ENCODE data around the gene NLRP4. TPM values are rescaled to one million over a fixed set of nuclear protein-coding genes. Genes with fewer than 3 reads are reported as not detected.
A peak's percentile ranks its signal among the peaks of the same experiment; 100 is the strongest.

The NLRP4 gene
- total and polyA plus RNA-seq, 3 experiments from 2014 or later = not detected

DNA sequence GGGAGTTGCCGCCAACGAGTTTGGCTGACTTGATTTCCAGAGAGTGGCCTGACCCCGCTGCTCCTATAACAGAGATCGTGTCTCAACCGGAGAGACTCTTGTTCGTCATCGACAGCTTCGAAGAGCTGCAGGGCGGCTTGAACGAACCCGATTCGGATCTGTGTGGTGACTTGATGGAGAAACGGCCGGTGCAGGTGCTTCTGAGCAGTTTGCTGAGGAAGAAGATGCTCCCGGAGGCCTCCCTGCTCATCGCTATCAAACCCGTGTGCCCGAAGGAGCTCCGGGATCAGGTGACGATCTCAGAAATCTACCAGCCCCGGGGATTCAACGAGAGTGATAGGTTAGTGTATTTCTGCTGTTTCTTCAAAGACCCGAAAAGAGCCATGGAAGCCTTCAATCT lies 21.6 kb downstream of the NLRP4 start:
- Histone ChIP-seq H3K36me3 (ENCODE audit: insufficient read depth, low read length) (no peaks in the 10 kb centered on the region), H3K4me1 (ENCODE audit: insufficient read depth, low read length) (no peaks in the 10 kb centered on the region), H3K27me3 (ENCODE audit: insufficient read depth, low read length, poor library complexity, severe bottlenecking) (no peaks in the 10 kb centered on the region), H3K27ac (ENCODE audit: low read depth, low read length) (no peak overlapping the region), H3K4me3 (ENCODE audit: low read length) (no peak overlapping the region), H3K9me3 (ENCODE audit: low read length) (no peaks in the 10 kb centered on the region)
- ChIA-PET POLR2A (no interaction called here), CTCF (no interaction called here)
- Mint-ChIP-seq H3K36me3 (no peaks in the 10 kb centered on the region), H3K9me3 (peaks cover 0 to 7% (median 3%) of the 10 kb centered on the region in 5 donors), H3K27ac (no peak overlapping the region), H3K4me1 (no peaks in the 10 kb centered on the region), H3K27me3 (peaks cover 2 to 5% of the 10 kb centered on the region in 2 donors), H3K4me3 (no peak overlapping the region)
- no peak for DNase-seq

DNA sequence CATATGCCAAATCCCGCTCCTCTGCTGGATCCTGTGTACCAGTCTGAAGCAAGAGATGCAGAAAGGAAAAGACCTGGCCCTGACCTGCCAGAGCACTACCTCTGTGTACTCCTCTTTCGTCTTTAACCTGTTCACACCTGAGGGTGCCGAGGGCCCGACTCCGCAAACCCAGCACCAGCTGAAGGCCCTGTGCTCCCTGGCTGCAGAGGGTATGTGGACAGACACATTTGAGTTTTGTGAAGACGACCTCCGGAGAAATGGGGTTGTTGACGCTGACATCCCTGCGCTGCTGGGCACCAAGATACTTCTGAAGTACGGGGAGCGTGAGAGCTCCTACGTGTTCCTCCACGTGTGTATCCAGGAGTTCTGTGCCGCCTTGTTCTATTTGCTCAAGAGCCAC lies 22.1 kb downstream of the NLRP4 start:
- ChIA-PET CTCF (no interaction called here), POLR2A (no interaction called here)
- H3K4me1 Mint-ChIP-seq = no peaks in the 10 kb centered on the region
- Histone ChIP-seq H3K4me3 (ENCODE audit: low read length) (no peak overlapping the region), H3K4me1 (ENCODE audit: insufficient read depth, low read length) (no peaks in the 10 kb centered on the region), H3K27me3 (ENCODE audit: insufficient read depth, low read length, poor library complexity, severe bottlenecking) (no peaks in the 10 kb centered on the region), H3K36me3 (ENCODE audit: insufficient read depth, low read length) (no peaks in the 10 kb centered on the region), H3K9me3 (ENCODE audit: low read length) (no peaks in the 10 kb centered on the region), H3K27ac (ENCODE audit: low read depth, low read length) (no peak overlapping the region)
- H3K36me3 Mint-ChIP-seq = no peaks in the 10 kb centered on the region
- H3K27me3 Mint-ChIP-seq = peaks cover 2 to 5% of the 10 kb centered on the region in 2 donors
- H3K27ac Mint-ChIP-seq = no peak overlapping the region
- no peak for DNase-seq
- peaks cover 0 to 7% (median 3%) of the 10 kb centered on the region in 5 donors for H3K9me3 Mint-ChIP-seq
- H3K4me3 Mint-ChIP-seq = no peak overlapping the region

DNA sequence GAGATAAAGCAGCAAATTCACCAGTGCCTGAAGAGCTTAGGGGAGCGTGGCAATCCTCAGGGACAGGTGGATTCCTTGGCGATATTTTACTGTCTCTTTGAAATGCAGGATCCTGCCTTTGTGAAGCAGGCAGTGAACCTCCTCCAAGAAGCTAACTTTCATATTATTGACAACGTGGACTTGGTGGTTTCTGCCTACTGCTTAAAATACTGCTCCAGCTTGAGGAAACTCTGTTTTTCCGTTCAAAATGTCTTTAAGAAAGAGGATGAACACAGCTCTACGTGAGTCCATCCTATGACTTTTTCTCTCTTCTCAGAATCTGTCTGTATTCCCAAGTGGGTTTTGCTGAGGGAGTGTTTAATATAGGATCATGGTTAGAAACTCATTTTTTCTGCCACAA lies 22.6 kb downstream of the NLRP4 start:
- POLR2A ChIA-PET = no interaction called here
- Mint-ChIP-seq H3K27ac (no peak overlapping the region), H3K4me3 (no peak overlapping the region), H3K9me3 (peaks cover 0 to 8% (median 3%) of the 10 kb centered on the region in 5 donors), H3K27me3 (peaks cover 2 to 5% of the 10 kb centered on the region in 2 donors), H3K4me1 (no peaks in the 10 kb centered on the region), H3K36me3 (no peaks in the 10 kb centered on the region)
- Histone ChIP-seq H3K27ac (ENCODE audit: low read depth, low read length) (no peak overlapping the region), H3K9me3 (ENCODE audit: low read length) (no peaks in the 10 kb centered on the region), H3K4me3 (ENCODE audit: low read length) (no peak overlapping the region), H3K36me3 (ENCODE audit: insufficient read depth, low read length) (no peaks in the 10 kb centered on the region), H3K27me3 (ENCODE audit: insufficient read depth, low read length, poor library complexity, severe bottlenecking) (no peaks in the 10 kb centered on the region), H3K4me1 (ENCODE audit: insufficient read depth, low read length) (no peaks in the 10 kb centered on the region)
- DNase-seq = no peak
- CTCF ChIA-PET = no interaction called here

DNA sequence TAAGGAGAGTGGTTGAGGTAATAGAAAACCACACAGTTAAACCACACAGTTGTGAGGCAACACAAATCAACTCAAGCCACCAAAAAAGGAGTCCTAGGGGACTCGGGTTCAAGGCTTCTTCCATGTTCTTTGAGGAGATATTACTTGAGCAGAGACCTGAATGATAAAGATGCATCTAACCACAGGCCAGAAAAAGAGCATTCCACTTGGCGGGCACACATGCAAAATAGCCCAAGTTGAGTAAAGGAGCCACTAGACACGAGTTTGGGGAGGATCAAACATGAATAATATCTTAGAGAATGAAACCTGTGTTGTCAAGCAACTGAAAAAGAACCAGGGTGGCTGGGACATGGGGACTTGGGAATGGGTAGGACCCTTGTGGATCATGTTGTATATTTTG lies 30.2 kb downstream of the NLRP4 start:
- Mint-ChIP-seq H3K27ac (no peak overlapping the region), H3K4me3 (no peak overlapping the region), H3K9me3 (peaks cover 9 to 29% (median 16%) of the 10 kb centered on the region in 5 donors), H3K27me3 (peaks cover 0 to 8% of the 10 kb centered on the region in 2 donors), H3K4me1 (no peaks in the 10 kb centered on the region), H3K36me3 (peaks cover 0 to 3% (median 0%) of the 10 kb centered on the region in 3 donors)
- H3K36me3 ChIP-seq (ENCODE audit: insufficient read depth, low read length) = no peaks in the 10 kb centered on the region
- H3K27ac ChIP-seq (ENCODE audit: low read depth, low read length) = no peak overlapping the region
- no peak for DNase-seq
- H3K27me3 ChIP-seq (ENCODE audit: insufficient read depth, low read length, poor library complexity, severe bottlenecking) = no peaks in the 10 kb centered on the region
- no peaks in the 10 kb centered on the region for H3K4me1 ChIP-seq (ENCODE audit: insufficient read depth, low read length)
- H3K4me3 ChIP-seq (ENCODE audit: low read length) = no peak overlapping the region
- CTCF ChIA-PET = no interaction called here
- POLR2A ChIA-PET = no interaction called here
- no peaks in the 10 kb centered on the region for H3K9me3 ChIP-seq (ENCODE audit: low read length)

DNA sequence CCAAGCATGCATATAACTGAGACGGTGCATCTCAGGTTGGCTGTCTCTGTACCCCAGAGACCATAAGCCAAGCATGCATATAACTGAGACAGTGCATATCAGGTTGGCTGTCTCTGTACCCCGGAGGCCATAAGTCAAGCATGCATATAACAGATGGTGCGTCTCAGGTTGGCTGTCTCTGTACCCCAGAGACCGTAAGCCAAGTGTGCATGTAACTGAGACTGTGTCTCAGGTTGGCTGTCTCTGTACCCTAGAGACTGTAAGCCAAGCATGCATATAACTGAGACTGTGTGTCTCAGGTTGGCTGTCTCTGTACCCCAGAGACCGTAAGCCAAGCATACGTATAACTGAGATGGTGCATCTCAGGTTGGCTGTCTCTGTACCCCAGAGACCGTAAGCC lies 30.8 kb downstream of the NLRP4 start:
- DNase-seq = no peak
- H3K27ac Mint-ChIP-seq = no peak overlapping the region
- H3K27me3 Mint-ChIP-seq = peaks cover 0 to 8% of the 10 kb centered on the region in 2 donors
- Histone ChIP-seq H3K27me3 (ENCODE audit: insufficient read depth, low read length, poor library complexity, severe bottlenecking) (no peaks in the 10 kb centered on the region), H3K9me3 (ENCODE audit: low read length) (no peaks in the 10 kb centered on the region), H3K4me1 (ENCODE audit: insufficient read depth, low read length) (no peaks in the 10 kb centered on the region), H3K36me3 (ENCODE audit: insufficient read depth, low read length) (no peaks in the 10 kb centered on the region), H3K4me3 (ENCODE audit: low read length) (no peak overlapping the region), H3K27ac (ENCODE audit: low read depth, low read length) (no peak overlapping the region)
- ChIA-PET POLR2A (no interaction called here), CTCF (no interaction called here)
- peaks cover 0 to 3% (median 0%) of the 10 kb centered on the region in 3 donors for H3K36me3 Mint-ChIP-seq
- H3K9me3 Mint-ChIP-seq = peaks cover 10 to 29% (median 16%) of the 10 kb centered on the region in 5 donors
- no peaks in the 10 kb centered on the region for H3K4me1 Mint-ChIP-seq
- H3K4me3 Mint-ChIP-seq = no peak overlapping the region

DNA sequence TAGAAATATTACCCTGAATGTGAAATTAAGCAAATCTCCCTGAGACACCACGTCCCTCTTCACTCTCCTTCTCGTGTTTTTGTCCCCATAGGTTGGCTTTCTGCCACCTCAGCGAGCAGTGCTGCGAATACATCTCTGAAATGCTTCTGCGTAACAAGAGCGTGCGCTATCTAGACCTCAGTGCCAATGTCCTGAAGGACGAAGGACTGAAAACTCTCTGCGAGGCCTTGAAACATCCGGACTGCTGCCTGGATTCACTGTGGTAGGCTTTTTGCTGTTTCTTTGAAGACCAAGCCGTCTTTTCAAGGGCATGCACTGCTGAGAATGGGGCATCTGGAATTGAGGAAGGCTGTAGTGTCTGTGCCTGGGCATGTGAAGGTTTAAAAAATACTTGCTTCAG lies 34.4 kb downstream of the NLRP4 start:
- no peaks in the 10 kb centered on the region for H3K9me3 ChIP-seq (ENCODE audit: low read length)
- H3K36me3 ChIP-seq (ENCODE audit: insufficient read depth, low read length) = no peaks in the 10 kb centered on the region
- Mint-ChIP-seq H3K27me3 (peaks cover 0 to 7% of the 10 kb centered on the region in 2 donors), H3K4me1 (no peaks in the 10 kb centered on the region), H3K27ac (no peak overlapping the region), H3K36me3 (peaks cover 0 to 3% (median 0%) of the 10 kb centered on the region in 3 donors), H3K4me3 (no peak overlapping the region), H3K9me3 (peaks cover 8 to 24% (median 22%) of the 10 kb centered on the region in 5 donors)
- DNase-seq = no peak
- ChIA-PET CTCF (no interaction called here), POLR2A (no interaction called here)
- H3K4me3 ChIP-seq (ENCODE audit: low read length) = no peak overlapping the region
- H3K4me1 ChIP-seq (ENCODE audit: insufficient read depth, low read length) = no peaks in the 10 kb centered on the region
- H3K27me3 ChIP-seq (ENCODE audit: insufficient read depth, low read length, poor library complexity, severe bottlenecking) = no peaks in the 10 kb centered on the region
- H3K27ac ChIP-seq (ENCODE audit: low read depth, low read length) = no peak overlapping the region

DNA sequence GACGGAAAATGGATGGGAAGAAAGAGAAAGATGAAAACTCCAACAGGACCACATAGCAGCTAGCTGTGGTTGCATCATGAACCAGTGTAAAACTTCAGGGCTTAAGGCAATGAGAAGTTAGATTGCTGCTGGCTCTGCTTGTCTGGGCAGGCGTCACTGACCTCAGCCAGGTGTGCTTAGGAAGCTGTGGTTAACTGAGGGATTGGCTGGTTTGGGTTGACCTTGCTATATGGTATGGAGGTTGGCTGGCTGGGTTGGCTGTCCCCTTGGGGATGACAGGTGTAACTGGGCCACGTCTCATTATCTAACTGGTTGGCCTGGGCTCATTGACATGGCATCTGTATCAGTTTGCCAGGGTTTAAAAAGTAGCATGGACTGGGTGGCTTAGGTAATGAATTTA lies 40.9 kb downstream of the NLRP4 start:
- no peaks in the 10 kb centered on the region for H3K4me1 Mint-ChIP-seq
- no peaks in the 10 kb centered on the region for H3K36me3 Mint-ChIP-seq
- H3K9me3 ChIP-seq (ENCODE audit: low read length) = no peaks in the 10 kb centered on the region
- no peaks in the 10 kb centered on the region for H3K4me1 ChIP-seq (ENCODE audit: insufficient read depth, low read length)
- H3K27me3 Mint-ChIP-seq = peaks cover 0 to 2% of the 10 kb centered on the region in 2 donors
- peak overlapping the region in 1 of 7 donors; percentile 3 for H3K4me3 Mint-ChIP-seq
- DNase-seq = no peak
- ChIA-PET POLR2A (no interaction called here), CTCF (no interaction called here)
- no peak overlapping the region for H3K27ac Mint-ChIP-seq
- H3K27ac ChIP-seq (ENCODE audit: low read depth, low read length) = no peak overlapping the region
- H3K36me3 ChIP-seq (ENCODE audit: insufficient read depth, low read length) = no peaks in the 10 kb centered on the region
- no peak overlapping the region for H3K4me3 ChIP-seq (ENCODE audit: low read length)
- peaks cover 4 to 23% (median 14%) of the 10 kb centered on the region in 5 donors for H3K9me3 Mint-ChIP-seq
- no peaks in the 10 kb centered on the region for H3K27me3 ChIP-seq (ENCODE audit: insufficient read depth, low read length, poor library complexity, severe bottlenecking)

DNA sequence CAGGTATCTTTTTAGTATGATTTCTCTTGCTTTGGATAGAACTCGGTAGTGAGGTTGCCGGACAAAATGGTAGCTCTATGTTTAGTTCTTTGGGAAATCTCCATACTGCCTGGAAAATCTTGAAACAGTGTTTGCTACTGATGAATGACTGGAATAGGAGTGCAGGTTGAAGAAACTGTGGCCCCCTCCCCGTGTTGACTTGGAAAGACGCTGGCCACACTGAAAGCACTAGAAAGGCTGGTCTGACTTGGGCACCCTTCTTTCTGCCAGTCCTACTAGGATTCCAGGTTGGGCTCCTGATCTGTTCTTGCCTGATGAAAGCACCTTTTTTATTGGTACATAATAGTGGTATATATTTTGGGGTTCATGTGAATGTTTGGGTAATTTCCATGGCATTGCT lies 46.3 kb downstream of the NLRP4 start:
- Mint-ChIP-seq H3K9me3 (peaks cover 3 to 19% (median 9%) of the 10 kb centered on the region in 5 donors), H3K4me3 (no peak overlapping the region), H3K27ac (no peak overlapping the region), H3K27me3 (peaks cover 8 to 15% of the 10 kb centered on the region in 2 donors), H3K4me1 (no peaks in the 10 kb centered on the region), H3K36me3 (no peaks in the 10 kb centered on the region)
- DNase-seq = no peak
- H3K4me3 ChIP-seq (ENCODE audit: low read length) = no peak overlapping the region
- H3K27me3 ChIP-seq (ENCODE audit: insufficient read depth, low read length, poor library complexity, severe bottlenecking) = no peaks in the 10 kb centered on the region
- no peaks in the 10 kb centered on the region for H3K36me3 ChIP-seq (ENCODE audit: insufficient read depth, low read length)
- H3K27ac ChIP-seq (ENCODE audit: low read depth, low read length) = no peak overlapping the region
- CTCF ChIA-PET = no interaction called here
- no peaks in the 10 kb centered on the region for H3K4me1 ChIP-seq (ENCODE audit: insufficient read depth, low read length)
- H3K9me3 ChIP-seq (ENCODE audit: low read length) = no peaks in the 10 kb centered on the region
- POLR2A ChIA-PET = no interaction called here

DNA sequence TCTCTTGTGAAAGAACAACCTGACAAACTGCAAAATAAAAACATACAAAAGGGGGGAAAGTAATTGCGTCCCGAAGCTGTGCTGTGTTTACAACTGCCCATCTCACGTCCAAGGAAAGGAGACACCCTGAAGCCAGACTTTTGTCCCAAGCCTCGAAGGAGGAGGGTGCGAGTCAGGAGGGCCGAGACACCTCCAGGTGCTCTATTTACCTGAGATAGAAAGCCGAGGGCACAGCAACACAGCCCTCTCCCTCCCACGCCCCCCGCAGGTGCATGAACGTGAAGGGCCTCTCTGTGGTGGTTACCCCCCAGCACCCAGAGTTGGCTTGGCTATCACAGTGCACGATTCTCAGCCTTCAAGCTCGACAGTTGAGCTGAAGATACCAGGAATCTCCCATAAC lies 62.6 kb downstream of the NLRP4 start:
- CTCF ChIA-PET = no interaction called here
- H3K4me1 Mint-ChIP-seq = no peaks in the 10 kb centered on the region
- H3K9me3 Mint-ChIP-seq = peaks cover 0 to 16% (median 12%) of the 10 kb centered on the region in 5 donors
- H3K27me3 Mint-ChIP-seq = peaks cover 0 to 2% of the 10 kb centered on the region in 2 donors
- no peak overlapping the region for H3K4me3 Mint-ChIP-seq
- H3K27ac Mint-ChIP-seq = no peak overlapping the region
- POLR2A ChIA-PET = no interaction called here
- H3K27me3 ChIP-seq (ENCODE audit: insufficient read depth, low read length, poor library complexity, severe bottlenecking) = no peaks in the 10 kb centered on the region
- H3K9me3 ChIP-seq (ENCODE audit: low read length) = no peaks in the 10 kb centered on the region
- H3K36me3 Mint-ChIP-seq = peaks cover 0 to 1% (median 0%) of the 10 kb centered on the region in 3 donors
- DNase-seq = no peak
- no peak overlapping the region for H3K4me3 ChIP-seq (ENCODE audit: low read length)
- no peaks in the 10 kb centered on the region for H3K4me1 ChIP-seq (ENCODE audit: insufficient read depth, low read length)
- no peak overlapping the region for H3K27ac ChIP-seq (ENCODE audit: low read depth, low read length)
- H3K36me3 ChIP-seq (ENCODE audit: insufficient read depth, low read length) = no peaks in the 10 kb centered on the region
